GM10266 (cell line): ENCODE data around the gene MOCOS.
"Not testable (repeated sequence)": the region's sequence is repeated elsewhere in the genome, so short reads cannot be mapped to it uniquely, and the experiment has no call there.

Source experiments
- DNase-seq: peaks from one replicate; pipeline ENCODE4 v3.0.0; 2012; ENCODE audit errors: extremely low spot score
- CTCF ChIP-seq: IDR thresholded peaks from 2 replicates; pipeline ENCODE4 v1.5.1; 2012; ENCODE audit warnings: mild to moderate bottlenecking, low read depth; ENCODE audit not compliant: control insufficient read depth, insufficient read depth; ENCODE audit errors: missing control alignments

MOCOS gene

GRCh38 chr18:36167692-36168218 lies 19.5 kb upstream of the MOCOS start:
- TF ChIP-seq CTCF: no peak

GRCh38 chr18:36168296-36168695 lies 19.0 kb upstream of the MOCOS start:
- DNase-seq: not testable (repeated sequence)

More at GRCh38 chr18:36167692-36168218, 19.5 kb upstream of the MOCOS start:
- no peak for DNase-seq

- TF ChIP-seq CTCF: no peak
- no peak for DNase-seq
Measured at GRCh38 chr18:36169938-36170337, 17.4 kb upstream of the MOCOS start.

GRCh38 chr18:36175481-36175880 lies 11.8 kb upstream of the MOCOS start:
- TF ChIP-seq CTCF: no peak
- no peak for DNase-seq

GRCh38 chr18:36176177-36176584 lies 11.1 kb upstream of the MOCOS start:
- DNase-seq: no peak
- TF ChIP-seq CTCF: no peak

GRCh38 chr18:36176711-36177110 lies 10.6 kb upstream of the MOCOS start:
- TF ChIP-seq CTCF: no peak
- DNase-seq: no peak

- DNase-seq: no peak
- TF ChIP-seq CTCF: no peak
Measured at GRCh38 chr18:36177913-36178312, 9.4 kb upstream of the MOCOS start.
